Hepatocyte (in vitro differentiated cells): ENCODE data around the gene CD28. TPM values are rescaled to one million over a fixed set of nuclear protein-coding genes. Genes with fewer than 3 reads are reported as not detected.

Experiments used
- DNase-seq: peaks from one replicate; pipeline ENCODE4 v3.0.0-alpha.2; 2016; ENCODE audit warnings: low spot score
- H2AFZ ChIP-seq: fragments of 200-600 bp; sonication (generic); 2 replicates; pipeline ENCODE4 v1.6.0; 2016; ENCODE audit warnings: antibody characterized with exemption, mild to moderate bottlenecking
- H3K27ac ChIP-seq: fragments of 200-600 bp; sonication (generic); 2 replicates; pipeline ENCODE4 v1.5.1; 2016; ENCODE audit warnings: mild to moderate bottlenecking
- H3K27me3 ChIP-seq: fragments of 200-600 bp; sonication (generic); 2 replicates; pipeline ENCODE4 v1.6.1; 2016
- H3K36me3 ChIP-seq: fragments of 200-600 bp; sonication (generic); replicated peaks from 2 replicates; pipeline ENCODE4 v1.5.1; 2016; ENCODE audit warnings: low read depth; ENCODE audit not compliant: insufficient read depth
- H3K4me1 ChIP-seq: fragments of 200-600 bp; sonication (generic); 2 replicates; pipeline ENCODE4 v1.5.1; 2016; ENCODE audit warnings: mild to moderate bottlenecking, moderate library complexity; ENCODE audit not compliant: insufficient read depth
- H3K4me2 ChIP-seq: fragments of 200-600 bp; sonication (generic); 2 replicates; pipeline ENCODE4 v1.6.0; 2016
- H3K4me3 ChIP-seq: fragments of 200-600 bp; sonication (generic); 2 replicates; pipeline ENCODE4 v1.5.1; 2016; ENCODE audit warnings: mild to moderate bottlenecking
- H3K79me2 ChIP-seq: fragments of 200-600 bp; sonication (generic); 2 replicates; pipeline ENCODE4 v1.6.0; 2017; ENCODE audit warnings: mild to moderate bottlenecking
- H3K9me2 ChIP-seq: fragments of 200-600 bp; sonication (generic); replicated peaks from 2 replicates; pipeline ENCODE4 v1.6.0; 2017; ENCODE audit warnings: mild to moderate bottlenecking; ENCODE audit not compliant: insufficient read depth
- H3K9me3 ChIP-seq: fragments of 200-600 bp; sonication (generic); 2 replicates; pipeline ENCODE4 v1.5.1; 2016; ENCODE audit warnings: low read depth, mild to moderate bottlenecking
- H4K20me1 ChIP-seq: fragments of 200-600 bp; sonication (generic); 2 replicates; pipeline ENCODE4 v1.6.0; 2016; ENCODE audit warnings: mild to moderate bottlenecking; ENCODE audit not compliant: insufficient read depth, poor library complexity, severe bottlenecking
- CTCF ChIP-seq: fragments of 200-600 bp; sonication (generic); IDR thresholded peaks from 2 replicates; pipeline ENCODE4 v1.5.1; 2016; ENCODE audit warnings: antibody characterized with exemption, mild to moderate bottlenecking; ENCODE audit not compliant: poor library complexity
- EZH2 ChIP-seq: fragments of 200-600 bp; sonication (generic); IDR thresholded peaks from 2 replicates; pipeline ENCODE4 v1.6.1; 2016; ENCODE audit warnings: antibody characterized with exemption, mild to moderate bottlenecking, borderline replicate concordance
- EZH2phosphoT487 ChIP-seq: fragments of 200-600 bp; sonication (generic); IDR thresholded peaks from one replicate; pipeline ENCODE4 v1.6.1; 2018; ENCODE audit warnings: antibody characterized with exemption, mild to moderate bottlenecking, low read depth, moderate library complexity; ENCODE audit not compliant: unreplicated experiment, severe bottlenecking
- WGBS: methylation state at CpG from one replicate; pipeline ENCODE4 v1.1.6; 2016; ENCODE audit warnings: low lambda C conversion rate; ENCODE audit errors: missing lambda C conversion rate; 5-methylcytosine and 5-hydroxymethylcytosine counted together
- polyA plus RNA-seq: library from polyadenylated mRNA; unstranded; fragments of >200 nt; fragmentation: Nextera tagmentation; extraction: Ambion mirVana; gene quantifications from 2 replicates; pipeline ENCODE4 v1.2.1, GENCODE V29; 2016
- total RNA-seq: library from RNA; depleted of rRNA; stranded (reverse); fragments of >200 nt; gene quantifications from 2 replicates; pipeline ENCODE4 v1.2.3, GENCODE V29; 2014

Gene CD28
- total and polyA plus RNA-seq, 2 experiments from 2014 or later, result not detected

- no peaks in the 10 kb centered on the region for H3K36me3 ChIP-seq
- no peaks in the 10 kb centered on the region for H3K79me2 ChIP-seq
- H3K4me3 ChIP-seq, result no peak overlapping the region
- no peak overlapping the region for H2AFZ ChIP-seq
- H3K4me2 ChIP-seq, result no peak overlapping the region
- H4K20me1 ChIP-seq, result no peaks in the 10 kb centered on the region
- H3K27me3 ChIP-seq, result no peaks in the 10 kb centered on the region
- no peaks in the 10 kb centered on the region for H3K9me3 ChIP-seq
- H3K9me2 ChIP-seq, result no peaks in the 10 kb centered on the region
- DNase-seq, result no peak
- H3K27ac ChIP-seq, result no peak overlapping the region
- WGBS, result 86% methylated on average over 1 of the region's 1 CpG
- TF ChIP-seq EZH2phosphoT487, result no peak
- TF ChIP-seq EZH2, result no peak
- TF ChIP-seq CTCF, result no peak
- H3K4me1 ChIP-seq, result no peaks in the 10 kb centered on the region
These were observed 27.2 kb downstream of the CD28 start for GRCh38 chr2:203733684-203734083.

DNA sequence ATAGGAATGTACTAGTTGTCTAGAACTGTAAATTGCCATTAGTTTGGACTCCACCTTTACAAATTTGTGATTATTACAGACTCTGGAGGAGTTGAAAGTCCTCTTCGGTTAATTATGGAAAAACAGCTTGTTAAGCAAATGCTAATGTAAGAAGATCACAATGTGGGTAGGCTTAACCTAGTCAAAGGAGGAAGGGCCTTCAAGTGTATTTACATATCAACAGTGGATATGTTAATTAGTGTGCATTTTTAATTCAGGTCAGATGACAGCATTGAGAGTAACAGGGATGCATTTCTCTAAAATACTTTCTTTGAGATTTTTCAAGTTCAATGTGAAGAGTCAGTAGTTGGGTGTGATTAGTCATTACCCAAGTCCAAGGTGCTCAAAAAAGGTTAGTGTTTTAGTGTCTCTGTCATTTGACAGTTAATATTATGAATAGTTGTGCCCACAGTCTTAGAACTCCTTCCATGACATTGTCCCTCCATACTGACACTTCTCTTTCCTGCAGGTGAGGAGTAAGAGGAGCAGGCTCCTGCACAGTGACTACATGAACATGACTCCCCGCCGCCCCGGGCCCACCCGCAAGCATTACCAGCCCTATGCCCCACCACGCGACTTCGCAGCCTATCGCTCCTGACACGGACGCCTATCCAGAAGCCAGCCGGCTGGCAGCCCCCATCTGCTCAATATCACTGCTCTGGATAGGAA is 28.0 kb downstream of the CD28 start:
- no peak overlapping the region for H3K4me2 ChIP-seq
- no peak overlapping the region for H2AFZ ChIP-seq
- WGBS, result 97% methylated on average over 12 of the region's 12 CpGs

DNA sequence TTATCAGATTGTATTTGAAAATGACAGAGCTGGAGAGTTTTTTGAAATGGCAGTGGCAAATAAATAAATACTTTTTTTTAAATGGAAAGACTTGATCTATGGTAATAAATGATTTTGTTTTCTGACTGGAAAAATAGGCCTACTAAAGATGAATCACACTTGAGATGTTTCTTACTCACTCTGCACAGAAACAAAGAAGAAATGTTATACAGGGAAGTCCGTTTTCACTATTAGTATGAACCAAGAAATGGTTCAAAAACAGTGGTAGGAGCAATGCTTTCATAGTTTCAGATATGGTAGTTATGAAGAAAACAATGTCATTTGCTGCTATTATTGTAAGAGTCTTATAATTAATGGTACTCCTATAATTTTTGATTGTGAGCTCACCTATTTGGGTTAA is 30.9 kb downstream of the CD28 start:
- no peak overlapping the region for H3K4me2 ChIP-seq
- H3K27me3 ChIP-seq, result no peaks in the 10 kb centered on the region
- H3K79me2 ChIP-seq, result no peaks in the 10 kb centered on the region
- H3K9me2 ChIP-seq, result no peaks in the 10 kb centered on the region
- DNase-seq, result no peak
- WGBS, result 96% methylated on average over 1 of the region's 1 CpG
- H3K4me3 ChIP-seq, result no peak overlapping the region
- no peaks in the 10 kb centered on the region for H3K9me3 ChIP-seq
- H4K20me1 ChIP-seq, result no peaks in the 10 kb centered on the region
- no peak for TF ChIP-seq EZH2
- TF ChIP-seq CTCF, result no peak
- no peak for TF ChIP-seq EZH2phosphoT487
- no peak overlapping the region for H3K27ac ChIP-seq
- no peak overlapping the region for H2AFZ ChIP-seq
- H3K36me3 ChIP-seq, result no peaks in the 10 kb centered on the region
- no peaks in the 10 kb centered on the region for H3K4me1 ChIP-seq

More for the DNA sequence above, 28.0 kb downstream of the CD28 start:
- TF ChIP-seq CTCF (no peak), EZH2phosphoT487 (no peak), EZH2 (no peak)
- Histone ChIP-seq H3K79me2 (no peaks in the 10 kb centered on the region), H4K20me1 (no peaks in the 10 kb centered on the region), H3K4me3 (no peak overlapping the region), H3K4me1 (no peaks in the 10 kb centered on the region), H3K27me3 (no peaks in the 10 kb centered on the region), H3K9me3 (no peaks in the 10 kb centered on the region), H3K36me3 (no peaks in the 10 kb centered on the region), H3K27ac (no peak overlapping the region), H3K9me2 (no peaks in the 10 kb centered on the region)
- DNase-seq, result no peak
